Neural progenitor cell (in vitro differentiated cells): Measurements from ENCODE around the gene CHD6. TPM values are rescaled to one million over a fixed set of nuclear protein-coding genes. Genes with fewer than 3 reads are reported as not detected.

ENCODE experiments used
- DNase-seq: peaks from one replicate; pipeline ENCODE4 v3.0.0-alpha.2; 2016; ENCODE audit warnings: low spot score
- H2AFZ ChIP-seq: fragments of 200-600 bp; sonication (generic); replicated peaks from 2 replicates; pipeline ENCODE4 v1.6.1; 2016; ENCODE audit warnings: antibody characterized with exemption
- H3F3A ChIP-seq: fragments of 200-600 bp; sonication (generic); 2 replicates; pipeline ENCODE4 v1.6.1; 2016; ENCODE audit warnings: antibody characterized with exemption, low read depth
- H3K27ac ChIP-seq: fragments of 200-600 bp; sonication (generic); 2 replicates; pipeline ENCODE4 v1.5.1; 2016; ENCODE audit warnings: mild to moderate bottlenecking
- H3K27me3 ChIP-seq: fragments of 200-600 bp; sonication (generic); 2 replicates; pipeline ENCODE4 v1.6.1; 2016; ENCODE audit warnings: mild to moderate bottlenecking, moderate library complexity
- H3K36me3 ChIP-seq: fragments of 200-600 bp; sonication (generic); 2 replicates; pipeline ENCODE4 v1.5.1; 2016
- H3K4me1 ChIP-seq: fragments of 200-600 bp; sonication (generic); 2 replicates; pipeline ENCODE4 v1.6.1; 2016; ENCODE audit warnings: mixed run types
- H3K4me2 ChIP-seq: fragments of 200-600 bp; sonication (generic); 2 replicates; pipeline ENCODE4 v1.6.1; 2016
- H3K4me3 ChIP-seq: fragments of 200-600 bp; sonication (generic); 2 replicates; pipeline ENCODE4 v1.5.1; 2016
- H3K79me2 ChIP-seq: fragments of 200-600 bp; sonication (generic); 2 replicates; pipeline ENCODE4 v1.6.1; 2016; ENCODE audit warnings: low read depth
- H3K9ac ChIP-seq: fragments of 200-600 bp; sonication (generic); 2 replicates; pipeline ENCODE4 v1.6.1; 2016
- H3K9me3 ChIP-seq: fragments of 200-600 bp; sonication (generic); 2 replicates; pipeline ENCODE4 v1.5.1; 2016; ENCODE audit warnings: low read depth
- H4K20me1 ChIP-seq: fragments of 200-600 bp; sonication (generic); 2 replicates; pipeline ENCODE4 v1.6.1; 2016; ENCODE audit warnings: low read depth
- H3K27ac Mint-ChIP-seq: 3 replicates; pipeline ENCODE4 v1.8.0; 2021; ENCODE audit warnings: mixed read lengths
- H3K27me3 Mint-ChIP-seq: 2 replicates; pipeline ENCODE4 v1.8.0; 2022; ENCODE audit warnings: low read depth, mild to moderate bottlenecking, inconsistent platforms, moderate library complexity, mixed read lengths; ENCODE audit not compliant: insufficient read depth
- H3K36me3 Mint-ChIP-seq: 3 replicates; pipeline ENCODE4 v1.8.0; 2021; ENCODE audit warnings: mixed read lengths
- H3K4me1 Mint-ChIP-seq: 3 replicates; pipeline ENCODE4 v1.8.0; 2021; ENCODE audit warnings: mixed read lengths
- H3K4me3 Mint-ChIP-seq: 3 replicates; pipeline ENCODE4 v1.8.0; 2021; ENCODE audit warnings: mild to moderate bottlenecking, moderate library complexity, mixed read lengths
- H3K9me3 Mint-ChIP-seq: 3 replicates; pipeline ENCODE4 v1.8.0; 2020; ENCODE audit warnings: mixed read lengths
- EZH2 ChIP-seq: fragments of 200-600 bp; sonication (generic); IDR thresholded peaks from 2 replicates; pipeline ENCODE4 v1.6.1; 2017; ENCODE audit warnings: antibody characterized with exemption, mild to moderate bottlenecking, moderate library complexity
- EZH2phosphoT487 ChIP-seq: fragments of 200-600 bp; sonication (generic); IDR thresholded peaks from 2 replicates; pipeline ENCODE4 v1.6.1; 2017; ENCODE audit warnings: antibody characterized with exemption
- total RNA-seq: library from RNA; depleted of rRNA; stranded (reverse); fragments of >200 nt; gene quantifications from 2 replicates; pipeline ENCODE4 v1.2.3, GENCODE V29; 2015; ENCODE audit warnings: low replicate concordance
- TF ChIP-seq, protein P1 (sequence below): fragments of 200-600 bp; sonication (generic); IDR thresholded peaks from 2 replicates; pipeline ENCODE4 v1.5.1; 2017; ENCODE audit warnings: antibody characterized with exemption, mild to moderate bottlenecking

Gene CHD6
- total RNA-seq, 1 donor from 2014 or later: 76.1 TPM

DNA sequence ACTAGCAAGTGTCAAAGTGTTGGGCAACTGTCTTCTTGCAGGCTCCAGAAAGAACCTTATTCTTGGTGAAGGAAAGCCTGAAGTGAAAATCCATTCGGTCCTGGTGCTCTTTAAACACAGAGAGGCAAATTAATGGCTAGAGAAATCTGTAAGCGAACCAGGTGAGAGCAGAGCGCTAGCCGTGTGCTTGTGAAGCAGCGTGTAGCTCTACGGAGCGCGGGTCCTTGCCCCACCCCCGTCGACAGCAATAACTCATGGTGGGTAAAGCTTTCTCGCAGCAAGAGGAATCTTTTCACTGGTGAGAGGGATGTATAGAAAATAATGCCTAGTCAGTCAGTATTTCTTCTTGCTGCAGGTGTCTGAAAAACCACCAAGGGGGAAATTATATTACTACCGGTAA, 214.6 kb downstream of the CHD6 start:
- no peaks in the 10 kb centered on the region for H3K27me3 ChIP-seq
- Mint-ChIP-seq H3K36me3 (peaks cover 28% of the 10 kb centered on the region), H3K27me3 (no peaks in the 10 kb centered on the region), H3K27ac (no peak overlapping the region), H3K4me1 (peaks cover 12% of the 10 kb centered on the region), H3K9me3 (no peaks in the 10 kb centered on the region), H3K4me3 (no peak overlapping the region)
- no peaks in the 10 kb centered on the region for H3K9me3 ChIP-seq
- H3K4me3 ChIP-seq: no peak overlapping the region
- H4K20me1 ChIP-seq: no peaks in the 10 kb centered on the region
- no peak overlapping the region for H3K27ac ChIP-seq
- H3K4me1 ChIP-seq: no peaks in the 10 kb centered on the region
- no peaks in the 10 kb centered on the region for H3K36me3 ChIP-seq
- H3F3A ChIP-seq: no peaks in the 10 kb centered on the region
- H3K9ac ChIP-seq: no peak overlapping the region
- no peak overlapping the region for H3K4me2 ChIP-seq
- H3K79me2 ChIP-seq: no peaks in the 10 kb centered on the region
- DNase-seq: no peak
- TF ChIP-seq, protein P1, sequence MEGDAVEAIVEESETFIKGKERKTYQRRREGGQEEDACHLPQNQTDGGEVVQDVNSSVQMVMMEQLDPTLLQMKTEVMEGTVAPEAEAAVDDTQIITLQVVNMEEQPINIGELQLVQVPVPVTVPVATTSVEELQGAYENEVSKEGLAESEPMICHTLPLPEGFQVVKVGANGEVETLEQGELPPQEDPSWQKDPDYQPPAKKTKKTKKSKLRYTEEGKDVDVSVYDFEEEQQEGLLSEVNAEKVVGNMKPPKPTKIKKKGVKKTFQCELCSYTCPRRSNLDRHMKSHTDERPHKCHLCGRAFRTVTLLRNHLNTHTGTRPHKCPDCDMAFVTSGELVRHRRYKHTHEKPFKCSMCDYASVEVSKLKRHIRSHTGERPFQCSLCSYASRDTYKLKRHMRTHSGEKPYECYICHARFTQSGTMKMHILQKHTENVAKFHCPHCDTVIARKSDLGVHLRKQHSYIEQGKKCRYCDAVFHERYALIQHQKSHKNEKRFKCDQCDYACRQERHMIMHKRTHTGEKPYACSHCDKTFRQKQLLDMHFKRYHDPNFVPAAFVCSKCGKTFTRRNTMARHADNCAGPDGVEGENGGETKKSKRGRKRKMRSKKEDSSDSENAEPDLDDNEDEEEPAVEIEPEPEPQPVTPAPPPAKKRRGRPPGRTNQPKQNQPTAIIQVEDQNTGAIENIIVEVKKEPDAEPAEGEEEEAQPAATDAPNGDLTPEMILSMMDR: no peak
- TF ChIP-seq EZH2phosphoT487 (no peak), EZH2 (no peak)
- H2AFZ ChIP-seq: no peak overlapping the region

DNA sequence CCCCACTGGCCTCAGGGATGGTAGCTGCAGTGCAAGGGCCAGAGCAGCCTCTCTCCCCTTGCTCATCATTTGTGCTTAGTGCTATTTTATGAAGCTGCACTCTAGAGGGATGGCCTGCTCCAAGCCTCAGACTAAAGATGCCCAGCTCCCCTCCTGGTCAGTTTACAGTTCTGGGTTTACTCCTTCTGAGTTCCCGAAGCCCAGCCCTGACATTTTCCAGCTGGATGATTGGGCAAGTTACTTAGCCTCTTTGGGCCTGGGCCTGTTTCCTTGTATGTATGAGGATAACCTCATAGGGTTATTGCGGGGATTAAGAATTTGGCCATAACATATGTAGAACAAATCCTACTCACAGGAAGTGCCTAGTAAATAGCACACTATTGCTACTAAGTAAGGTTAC, 219.8 kb downstream of the CHD6 start:
- no peaks in the 10 kb centered on the region for H4K20me1 ChIP-seq
- peaks cover 16% of the 10 kb centered on the region for H3K4me1 ChIP-seq
- Mint-ChIP-seq H3K4me3 (no peak overlapping the region), H3K36me3 (peaks cover 10% of the 10 kb centered on the region), H3K9me3 (no peaks in the 10 kb centered on the region), H3K27ac (no peak overlapping the region), H3K4me1 (peaks cover 24% of the 10 kb centered on the region), H3K27me3 (peaks cover 4% of the 10 kb centered on the region)
- no peak overlapping the region for H3K27ac ChIP-seq
- no peak overlapping the region for H3K9ac ChIP-seq
- no peak overlapping the region for H2AFZ ChIP-seq
- no peak for DNase-seq
- H3K27me3 ChIP-seq: no peaks in the 10 kb centered on the region
- TF ChIP-seq EZH2 (no peak), EZH2phosphoT487 (no peak)
- TF ChIP-seq, protein P1: no peak
- H3K4me2 ChIP-seq: no peak overlapping the region
- no peak overlapping the region for H3K4me3 ChIP-seq
- H3F3A ChIP-seq: peaks cover 12% of the 10 kb centered on the region
- H3K79me2 ChIP-seq: no peaks in the 10 kb centered on the region
- H3K9me3 ChIP-seq: no peaks in the 10 kb centered on the region
- no peaks in the 10 kb centered on the region for H3K36me3 ChIP-seq

DNA sequence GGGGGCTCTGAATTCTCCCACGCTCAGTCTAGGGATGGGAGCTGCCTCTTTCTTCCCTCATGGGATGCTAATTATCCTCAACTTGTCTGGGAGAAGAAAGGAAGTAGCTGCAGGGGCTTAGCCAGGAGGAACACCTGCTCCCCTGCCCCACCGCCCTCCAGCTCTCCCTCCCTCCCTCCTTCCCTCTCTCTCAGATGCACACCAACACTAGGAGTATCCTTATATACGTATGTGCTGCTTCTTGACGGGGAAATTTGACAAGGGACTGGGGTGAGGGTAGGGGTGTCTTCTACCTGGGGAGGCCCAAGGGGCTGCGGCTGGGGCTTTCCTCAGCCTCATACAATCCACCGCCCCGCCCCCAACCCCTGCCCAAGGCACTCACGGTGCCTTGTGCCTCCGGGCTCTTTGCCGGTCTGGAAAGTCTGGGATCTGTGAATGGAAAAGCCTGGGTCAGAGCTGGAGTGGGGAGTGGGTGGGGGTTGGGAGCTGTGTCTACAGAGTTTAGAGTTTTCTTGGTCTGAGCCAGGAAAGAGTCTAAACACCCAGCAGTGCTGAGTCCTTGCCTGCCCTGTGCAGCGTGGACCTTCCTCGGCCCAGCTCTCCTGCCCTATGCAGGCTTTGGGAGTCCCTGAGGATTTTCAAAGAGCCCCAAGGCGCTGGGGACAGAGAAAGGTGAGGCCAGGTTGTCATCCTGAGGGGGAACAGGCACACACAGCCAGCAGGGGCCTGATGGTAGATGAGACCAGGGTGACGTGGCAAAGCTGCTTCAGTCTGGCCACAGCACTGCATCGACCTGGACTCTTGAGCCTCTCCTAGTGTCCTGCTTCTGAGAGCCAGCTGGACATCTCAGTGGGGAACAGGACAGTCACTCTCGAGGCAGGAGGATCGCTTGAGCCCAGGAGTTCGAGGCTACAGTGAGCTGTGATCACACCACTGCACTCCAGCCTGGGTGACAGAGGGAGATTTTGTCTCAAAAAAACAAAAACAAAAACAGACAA, 222.2 kb downstream of the CHD6 start:
- Histone ChIP-seq H3K27ac (peak overlapping the region; percentile 65), H3K36me3 (no peaks in the 10 kb centered on the region), H3K79me2 (no peaks in the 10 kb centered on the region), H3K4me3 (no peak overlapping the region), H3K9ac (no peak overlapping the region), H3F3A (peaks cover 16% of the 10 kb centered on the region), H2AFZ (peak overlapping the region; percentile 50), H3K4me1 (peaks cover 16% of the 10 kb centered on the region), H3K9me3 (no peaks in the 10 kb centered on the region), H3K4me2 (peak overlapping the region; percentile 76), H4K20me1 (no peaks in the 10 kb centered on the region), H3K27me3 (no peaks in the 10 kb centered on the region)
- Mint-ChIP-seq H3K36me3 (no peaks in the 10 kb centered on the region), H3K27me3 (peaks cover 10% of the 10 kb centered on the region), H3K9me3 (no peaks in the 10 kb centered on the region), H3K4me1 (peaks cover 45% of the 10 kb centered on the region), H3K4me3 (no peak overlapping the region), H3K27ac (peak overlapping the region; percentile 69)
- TF ChIP-seq EZH2phosphoT487 (no peak), EZH2 (no peak)
- TF ChIP-seq, protein P1: no peak
- DNase-seq: peak; percentile 71
